ENCODE measurements around the gene TRAF3.
"Not testable (repeated sequence)": the region's sequence is repeated elsewhere in the genome, so short reads cannot be mapped to it uniquely, and the experiment has no call there.

The TRAF3 gene

GRCh38 chr14:102826161-102826560 lies 48.9 kb downstream of the TRAF3 start:
- DNase-seq (ENCODE audit: low read depth in 2 of 3, low spot score in 2 of 3) = no peak

- no peak for DNase-seq (ENCODE audit: low read depth in 2 of 3, low spot score in 2 of 3)
These were observed 49.8 kb downstream of the TRAF3 start for GRCh38 chr14:102826751-102827675.

GRCh38 chr14:102827716-102828115 lies 50.5 kb downstream of the TRAF3 start:
- no peak for DNase-seq (ENCODE audit: low read depth in 2 of 3, low spot score in 2 of 3)

- DNase-seq (ENCODE audit: low read depth in 2 of 3, low spot score in 2 of 3) = no peak
These were observed 50.9 kb downstream of the TRAF3 start for GRCh38 chr14:102828151-102828550.

GRCh38 chr14:102829016-102829548 lies 51.8 kb downstream of the TRAF3 start:
- no peak for DNase-seq (ENCODE audit: low read depth in 2 of 3, low spot score in 2 of 3)

- DNase-seq (ENCODE audit: low read depth in 2 of 3, low spot score in 2 of 3) = no peak
These were observed 53.3 kb downstream of the TRAF3 start for GRCh38 chr14:102830474-102831045.

GRCh38 chr14:102831163-102831804 lies 54.0 kb downstream of the TRAF3 start:
- no peak for DNase-seq (ENCODE audit: low read depth in 2 of 3, low spot score in 2 of 3)

- DNase-seq (ENCODE audit: low read depth in 2 of 3, low spot score in 2 of 3) = no peak
These were observed 56.1 kb downstream of the TRAF3 start for GRCh38 chr14:102833341-102833740.

GRCh38 chr14:102833991-102834390 lies 56.7 kb downstream of the TRAF3 start:
- DNase-seq (ENCODE audit: low read depth in 2 of 3, low spot score in 2 of 3) = no peak

- DNase-seq (ENCODE audit: low read depth in 2 of 3, low spot score in 2 of 3) = no peak
These were observed 58.7 kb downstream of the TRAF3 start for GRCh38 chr14:102835959-102836358.

- DNase-seq (ENCODE audit: low read depth in 2 of 3, low spot score in 2 of 3) = not testable (repeated sequence)
These were observed 59.9 kb downstream of the TRAF3 start for GRCh38 chr14:102837120-102837519.

GRCh38 chr14:102838501-102838900 lies 61.3 kb downstream of the TRAF3 start:
- DNase-seq (ENCODE audit: low read depth in 2 of 3, low spot score in 2 of 3) = no peak

GRCh38 chr14:102840115-102840514 lies 62.9 kb downstream of the TRAF3 start:
- no peak for DNase-seq (ENCODE audit: low read depth in 2 of 3, low spot score in 2 of 3)

GRCh38 chr14:102840771-102841528 lies 63.7 kb downstream of the TRAF3 start:
- DNase-seq (ENCODE audit: low read depth in 2 of 3, low spot score in 2 of 3) = no peak

GRCh38 chr14:102848830-102849525 lies 71.7 kb downstream of the TRAF3 start:
- no peak for DNase-seq (ENCODE audit: low read depth in 2 of 3, low spot score in 2 of 3)

GRCh38 chr14:102849526-102850379 lies 72.5 kb downstream of the TRAF3 start:
- DNase-seq (ENCODE audit: low read depth in 2 of 3, low spot score in 2 of 3) = no peak

GRCh38 chr14:102853648-102854047 lies 76.4 kb downstream of the TRAF3 start:
- no peak for DNase-seq (ENCODE audit: low read depth in 2 of 3, low spot score in 2 of 3)

GRCh38 chr14:102854091-102854703 lies 76.9 kb downstream of the TRAF3 start:
- no peak for DNase-seq (ENCODE audit: low read depth in 2 of 3, low spot score in 2 of 3)

GRCh38 chr14:102856179-102856578 lies 78.9 kb downstream of the TRAF3 start:
- no peak for DNase-seq (ENCODE audit: low read depth in 2 of 3, low spot score in 2 of 3)
